GM04504 (cell line): ENCODE measurements around the gene UCKL1.
"Not testable (repeated sequence)": the region's sequence is repeated elsewhere in the genome, so short reads cannot be mapped to it uniquely, and the experiment has no call there.

ENCODE experiments used
- DNase-seq: peaks from one replicate; pipeline ENCODE4 v3.0.0-alpha.2; 2012; ENCODE audit warnings: low read depth

The UCKL1 gene

GRCh38 chr20:63942969-63943807 lies 13.0 kb downstream of the UCKL1 start:
- DNase-seq = no peak

- DNase-seq = no peak
These were observed 13.8 kb downstream of the UCKL1 start for GRCh38 chr20:63942250-63942951.

GRCh38 chr20:63941282-63942081 lies 14.7 kb downstream of the UCKL1 start:
- DNase-seq = no peak

- DNase-seq = no peak
These were observed 15.5 kb downstream of the UCKL1 start for GRCh38 chr20:63940472-63941266.

- DNase-seq = no peak
These were observed 16.1 kb downstream of the UCKL1 start for GRCh38 chr20:63940071-63940471.

GRCh38 chr20:63939061-63939935 lies 16.9 kb downstream of the UCKL1 start:
- DNase-seq = no peak

GRCh38 chr20:63937596-63937995 lies 18.6 kb downstream of the UCKL1 start:
- no peak for DNase-seq

GRCh38 chr20:63935447-63935846 lies 20.8 kb downstream of the UCKL1 start:
- DNase-seq = no peak

- DNase-seq = no peak
These were observed 21.7 kb downstream of the UCKL1 start for GRCh38 chr20:63934271-63935068.

GRCh38 chr20:63933646-63934045 lies 22.6 kb downstream of the UCKL1 start:
- DNase-seq = no peak

GRCh38 chr20:63932606-63933160 lies 23.5 kb downstream of the UCKL1 start:
- no peak for DNase-seq

- DNase-seq = no peak
These were observed 24.5 kb downstream of the UCKL1 start for GRCh38 chr20:63931735-63932134.

GRCh38 chr20:63930971-63931553 lies 25.2 kb downstream of the UCKL1 start:
- no peak for DNase-seq

- not testable (repeated sequence) for DNase-seq
These were observed 26.7 kb downstream of the UCKL1 start for GRCh38 chr20:63929473-63929883.

GRCh38 chr20:63929071-63929470 lies 27.1 kb downstream of the UCKL1 start:
- no peak for DNase-seq

GRCh38 chr20:63926298-63926697 lies 29.9 kb downstream of the UCKL1 start:
- no peak for DNase-seq

GRCh38 chr20:63924241-63924640 lies 32.0 kb downstream of the UCKL1 start:
- DNase-seq = no peak

- no peak for DNase-seq
These were observed 32.6 kb downstream of the UCKL1 start for GRCh38 chr20:63923651-63924050.

GRCh38 chr20:63920226-63920625 lies 36.0 kb downstream of the UCKL1 start:
- no peak for DNase-seq
